Heart left ventricle (tissue), 13 donors: ENCODE results near the gene BLTP2.

ENCODE experiments used
- POLR2A ChIP-seq, 2 donors: fragments of 450-650 bp; IDR thresholded peaks; one replicate each; pipeline ENCODE4 v1.6.1; 2017; ENCODE audit warnings: antibody characterized with exemption in 2 of 2, mild to moderate bottlenecking in 2 of 2, moderate library complexity in 2 of 2
- TF ChIP-seq, protein P1 (sequence below), 12 donors: fragments of 200-600 bp; sonication (generic) in 4 of 12; IDR thresholded peaks; one replicate each; pipeline versions ENCODE4 v1.5.0 to v1.8.0; 2018 to 2022; ENCODE audit warnings: antibody characterized with exemption in 12 of 12, mild to moderate bottlenecking in 5 of 12
- donor health status: ischemic (EF 13 %, LVEDD 7.1; RV severe dilation, severe dysfunction).
- donor health status: DM: no; HTN: yes; CAD: no.
- donor health status: DM: no; HTN: no; CAD: no.
- donor health status: ischemic (EF 25% LVEDD 6.9; RV normal size, moderate dysfunction).
- donor health status: ischemic (EF 25% LVEDD 5.7; RV mildly dilated, moderate dysfunction).
- donor health status: ischemic (EF 35%, LVEDD 5.7; RV mildly dilated, moderate dysfunction).
- donor health status: nonischemic (EF 11% LVEDD 7.7; RV severe dilation, severe dysfunction).
- donor health status: DM: yes; HTN: yes; CAD: no.
- donor health status: PGD.
- donor health status: ischemic (EF 29% LVEDD 5.4; RV normal size, mild dysfunction).
- donor health status: nonischemic (EF 23%, LVEDD 6.1; RV moderate dilation, normal function).

DNA sequence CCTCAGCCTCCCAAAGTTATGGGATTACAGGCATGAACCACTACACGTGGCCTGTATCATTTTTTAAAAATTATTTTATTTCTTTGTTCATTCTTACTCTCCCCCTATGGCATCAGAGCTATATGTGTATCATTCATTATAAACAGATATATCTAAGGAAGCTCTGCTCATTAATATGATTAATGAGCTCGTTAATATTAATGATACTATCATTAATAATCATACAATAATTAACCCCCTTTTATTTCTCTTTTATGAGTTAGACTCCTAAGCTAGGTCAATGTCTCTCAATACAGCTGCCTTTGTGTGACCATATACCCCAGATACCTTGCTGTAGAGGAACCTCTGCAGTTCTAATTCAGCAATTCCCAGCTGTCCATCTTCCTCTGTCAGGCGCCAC lies 26.5 kb downstream of the BLTP2 start:
- TF ChIP-seq, protein P1, sequence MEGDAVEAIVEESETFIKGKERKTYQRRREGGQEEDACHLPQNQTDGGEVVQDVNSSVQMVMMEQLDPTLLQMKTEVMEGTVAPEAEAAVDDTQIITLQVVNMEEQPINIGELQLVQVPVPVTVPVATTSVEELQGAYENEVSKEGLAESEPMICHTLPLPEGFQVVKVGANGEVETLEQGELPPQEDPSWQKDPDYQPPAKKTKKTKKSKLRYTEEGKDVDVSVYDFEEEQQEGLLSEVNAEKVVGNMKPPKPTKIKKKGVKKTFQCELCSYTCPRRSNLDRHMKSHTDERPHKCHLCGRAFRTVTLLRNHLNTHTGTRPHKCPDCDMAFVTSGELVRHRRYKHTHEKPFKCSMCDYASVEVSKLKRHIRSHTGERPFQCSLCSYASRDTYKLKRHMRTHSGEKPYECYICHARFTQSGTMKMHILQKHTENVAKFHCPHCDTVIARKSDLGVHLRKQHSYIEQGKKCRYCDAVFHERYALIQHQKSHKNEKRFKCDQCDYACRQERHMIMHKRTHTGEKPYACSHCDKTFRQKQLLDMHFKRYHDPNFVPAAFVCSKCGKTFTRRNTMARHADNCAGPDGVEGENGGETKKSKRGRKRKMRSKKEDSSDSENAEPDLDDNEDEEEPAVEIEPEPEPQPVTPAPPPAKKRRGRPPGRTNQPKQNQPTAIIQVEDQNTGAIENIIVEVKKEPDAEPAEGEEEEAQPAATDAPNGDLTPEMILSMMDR (IDR thresholded peaks at IDR 0.05) = no peak
- TF ChIP-seq POLR2A (IDR thresholded peaks at IDR 0.05) = no peak
